Endometrium (tissue), 2 donors: ENCODE measurements around the gene INMT.

Experiments
- FAIRE-seq: peaks from 2 replicates; lab custom pipeline; 2012; peaks lifted over from hg19 to GRCh38; lab: Jason Lieb, UNC
- donor health status: control.
- donor health status: control.

Gene INMT

GRCh38 chr7:30728591-30729100 is 23.3 kb upstream of the INMT start:
- FAIRE-seq, result no peak

GRCh38 chr7:30729642-30730041 is 22.3 kb upstream of the INMT start:
- FAIRE-seq, result no peak

GRCh38 chr7:30730097-30730496 is 21.8 kb upstream of the INMT start:
- FAIRE-seq, result no peak

DNA sequence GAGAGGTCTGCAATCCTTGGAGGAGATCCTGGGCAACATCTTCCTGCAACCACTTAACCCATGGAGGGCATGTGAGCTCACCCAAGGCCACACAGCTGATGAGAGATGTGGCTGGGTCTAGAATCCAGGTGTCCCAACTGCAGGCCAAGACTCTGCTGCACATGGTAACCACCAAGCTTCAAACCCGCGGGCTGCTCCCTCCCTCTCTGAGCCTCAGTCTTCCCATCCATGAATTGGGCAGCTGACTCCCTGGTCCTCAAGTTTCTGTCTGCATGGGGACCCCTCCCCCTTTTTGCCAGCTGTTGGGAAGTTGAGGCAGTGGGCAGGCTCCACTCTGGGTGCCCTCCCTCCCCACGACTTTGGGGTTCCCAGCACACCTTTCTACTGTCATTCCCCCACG is 20.9 kb upstream of the INMT start:
- no peak for FAIRE-seq

DNA sequence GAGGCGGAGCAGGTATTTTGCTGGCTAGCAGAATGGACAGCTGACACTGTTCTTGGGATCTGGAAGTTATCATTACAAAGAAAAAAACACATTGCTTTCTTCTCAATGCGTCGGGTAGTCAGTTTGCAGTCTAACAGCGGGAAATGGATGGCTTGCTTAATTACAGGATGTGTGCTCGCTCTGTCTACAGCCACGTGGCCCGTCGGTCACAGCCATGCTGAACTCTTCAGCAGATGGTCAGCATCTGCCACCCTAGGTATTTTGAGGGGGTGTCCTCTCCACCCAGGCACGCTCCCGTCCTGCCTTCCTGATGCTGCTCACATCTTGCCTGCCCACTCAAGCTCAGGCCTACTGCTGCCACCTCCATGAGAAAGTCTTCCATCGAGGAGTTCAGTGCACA is 20.4 kb upstream of the INMT start:
- FAIRE-seq, result no peak

GRCh38 chr7:30732606-30733005 is 19.3 kb upstream of the INMT start:
- no peak for FAIRE-seq

- no peak for FAIRE-seq
These were observed 18.7 kb upstream of the INMT start for GRCh38 chr7:30733216-30733615.

- FAIRE-seq, result no peak
These were observed 18.2 kb upstream of the INMT start for GRCh38 chr7:30733691-30734090.

DNA sequence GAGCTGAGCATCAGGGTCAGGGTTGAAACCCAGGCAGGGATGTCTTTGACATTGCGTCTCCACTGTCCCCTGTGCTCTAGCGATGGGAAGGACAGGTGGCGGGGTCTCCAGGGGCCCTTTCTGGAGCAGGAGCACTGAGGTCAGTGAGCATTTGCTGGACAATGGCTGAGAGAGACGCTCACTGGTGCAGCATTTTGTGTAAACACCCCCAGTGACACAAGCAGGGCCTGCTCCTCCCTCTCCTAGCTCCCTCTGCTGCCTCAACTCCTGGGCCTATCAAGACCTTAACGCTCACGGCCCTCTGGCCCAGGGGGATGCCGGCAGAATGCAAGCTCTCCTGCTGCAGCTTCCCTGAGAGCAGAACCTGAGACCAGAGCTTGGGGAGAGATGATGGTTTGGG is 17.4 kb upstream of the INMT start:
- no peak for FAIRE-seq

DNA sequence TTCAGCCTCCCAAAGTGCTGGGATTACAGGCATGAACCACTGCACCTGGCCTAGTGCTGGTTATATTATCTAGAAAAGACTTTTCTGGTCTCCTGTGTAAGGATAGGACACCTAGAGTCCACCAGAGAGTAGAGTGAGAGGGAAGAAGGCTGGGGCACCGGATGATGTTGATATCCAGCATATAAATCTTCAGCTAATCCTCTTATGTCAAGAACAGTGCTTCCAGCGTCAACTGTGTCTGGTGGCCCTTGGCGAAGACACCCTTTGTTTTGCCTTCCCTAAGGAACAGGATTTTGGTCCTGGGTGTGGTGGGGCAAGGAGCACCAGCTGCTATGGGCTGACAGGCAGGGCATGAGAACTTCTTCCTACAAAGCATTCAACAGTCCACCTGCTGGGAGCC is 16.3 kb upstream of the INMT start:
- FAIRE-seq, result no peak

DNA sequence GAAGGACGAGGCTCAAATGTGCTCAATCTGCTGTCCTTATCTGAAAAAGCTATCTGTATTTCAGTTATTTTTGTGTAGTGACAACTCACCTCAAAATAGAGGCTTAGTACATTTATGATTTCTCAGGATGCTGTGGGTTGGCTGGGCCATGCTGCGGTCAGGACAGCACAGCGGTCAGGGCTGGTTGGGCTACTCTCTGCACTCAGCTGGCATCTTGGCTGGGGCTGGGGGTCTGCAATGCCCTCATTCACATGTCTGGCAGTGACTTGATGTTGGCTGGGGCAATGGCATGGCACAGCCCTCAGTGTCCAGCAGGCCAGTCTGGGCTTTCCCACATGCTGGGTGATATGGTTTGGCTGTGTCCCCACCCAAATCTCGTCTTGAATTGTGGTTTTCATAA is 15.6 kb upstream of the INMT start:
- FAIRE-seq, result no peak

- no peak for FAIRE-seq
These were observed 13.7 kb upstream of the INMT start for GRCh38 chr7:30738026-30738915.

GRCh38 chr7:30739691-30740090 is 12.2 kb upstream of the INMT start:
- no peak for FAIRE-seq

DNA sequence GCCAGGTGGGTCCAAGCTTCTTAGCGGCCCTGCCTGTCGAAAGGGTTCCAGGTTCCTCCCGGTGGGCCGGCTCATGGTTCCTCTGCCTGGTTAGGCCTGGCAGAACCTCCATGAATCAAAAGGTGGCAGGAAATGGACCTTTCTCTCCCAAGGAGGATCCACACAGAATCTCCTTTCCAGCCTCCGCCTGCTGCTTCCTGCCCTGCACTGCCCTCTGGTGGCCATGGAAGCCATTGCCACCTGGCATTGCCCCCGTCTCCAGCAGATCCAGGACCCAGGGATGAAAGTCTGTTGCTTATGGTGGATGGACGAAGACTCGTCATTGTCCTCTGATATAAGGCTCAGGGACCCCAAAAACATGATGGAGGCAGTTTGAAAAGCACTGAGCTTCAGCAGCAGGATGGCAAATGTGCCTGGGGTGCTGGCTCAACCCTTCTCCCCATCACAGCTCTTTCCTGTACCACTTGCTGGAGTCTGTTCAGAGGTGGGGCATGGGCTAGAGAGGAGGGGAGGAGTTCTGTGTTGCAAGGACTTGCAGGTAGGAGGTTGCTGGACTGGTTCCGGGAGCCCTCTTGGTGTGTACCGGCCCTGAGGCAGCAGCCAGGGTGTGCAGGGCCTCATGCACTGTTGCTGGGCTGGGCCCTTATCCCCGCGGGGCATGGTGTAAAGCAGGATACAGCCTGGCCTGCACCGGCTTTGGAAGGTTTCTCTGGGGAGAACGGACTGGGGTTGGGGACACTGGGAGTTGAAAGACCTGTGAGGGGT is 11.3 kb upstream of the INMT start:
- no peak for FAIRE-seq

DNA sequence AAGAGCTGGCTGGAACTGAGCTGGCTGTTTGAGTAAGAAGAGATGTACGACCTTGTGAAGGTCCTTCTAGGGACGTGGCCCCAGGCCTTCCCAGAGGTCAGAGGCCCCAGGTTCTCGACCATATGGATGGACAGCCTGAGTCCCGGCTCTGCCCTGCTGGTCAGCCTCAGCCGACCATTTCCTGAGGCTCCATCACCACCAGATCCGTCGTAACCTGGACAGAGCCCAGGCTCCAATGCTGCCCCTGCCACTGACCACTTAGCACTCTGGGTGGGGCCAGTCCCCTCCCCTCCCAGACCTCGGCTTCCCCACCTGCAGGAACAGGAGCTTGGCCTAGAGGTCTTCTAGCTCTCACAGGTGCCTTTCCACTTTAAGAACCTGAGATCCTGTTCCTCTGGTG is 10.6 kb upstream of the INMT start:
- FAIRE-seq, result no peak

- no peak for FAIRE-seq
These were observed 8.4 kb upstream of the INMT start for GRCh38 chr7:30743371-30744074.

GRCh38 chr7:30744075-30744417 is 7.9 kb upstream of the INMT start:
- no peak for FAIRE-seq

DNA sequence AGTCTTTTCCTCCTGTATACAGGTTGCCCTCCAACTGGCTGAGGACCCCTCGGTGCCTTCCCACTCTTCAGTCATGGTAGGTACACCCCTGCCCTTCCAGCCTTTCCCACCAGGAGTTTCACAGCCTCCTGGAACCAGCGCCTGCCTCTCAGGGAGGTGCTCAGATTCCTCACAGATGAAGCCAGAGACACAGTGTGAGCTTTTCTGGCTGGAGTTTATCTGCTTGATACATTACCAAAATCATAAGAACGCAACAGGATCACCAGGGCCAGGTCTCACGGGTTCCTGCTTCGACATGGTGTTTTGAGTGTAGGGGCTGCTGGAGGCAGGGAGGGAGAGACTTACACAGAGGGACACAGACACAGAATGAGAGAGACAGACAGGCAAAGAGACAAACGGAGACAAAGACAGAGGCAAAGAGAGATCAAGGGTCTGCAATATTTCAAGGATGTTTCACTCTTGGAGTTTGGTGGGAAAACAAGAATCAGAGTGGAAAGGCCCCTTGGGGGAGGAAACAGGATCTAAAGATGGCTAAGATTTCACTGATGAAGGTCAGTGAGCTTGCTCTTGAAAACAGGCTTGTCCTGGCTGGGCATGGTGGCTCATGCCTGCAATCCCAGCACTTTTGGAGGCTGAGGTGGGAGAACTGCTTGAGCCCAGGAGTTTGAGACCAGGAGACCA is 6.5 kb upstream of the INMT start:
- no peak for FAIRE-seq

DNA sequence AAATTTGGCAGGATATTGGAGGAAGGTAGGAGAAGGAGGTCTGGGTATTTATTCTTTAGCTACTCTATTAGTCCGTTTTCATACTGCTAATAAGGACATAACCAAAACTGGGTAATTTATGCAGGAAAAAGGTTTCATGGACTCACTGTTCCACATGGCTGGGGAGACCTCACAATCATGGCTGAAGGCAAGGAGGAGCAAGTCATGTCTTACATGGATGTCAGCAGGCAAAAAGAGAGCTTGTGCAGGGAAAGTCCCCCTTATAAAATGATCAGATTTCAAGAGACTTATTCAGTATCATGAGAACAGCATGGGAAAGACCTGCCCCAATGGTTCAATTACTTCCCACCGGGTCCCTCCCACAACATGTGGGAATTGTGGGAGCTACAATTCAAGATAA is 1.9 kb upstream of the INMT start:
- no peak for FAIRE-seq

DNA sequence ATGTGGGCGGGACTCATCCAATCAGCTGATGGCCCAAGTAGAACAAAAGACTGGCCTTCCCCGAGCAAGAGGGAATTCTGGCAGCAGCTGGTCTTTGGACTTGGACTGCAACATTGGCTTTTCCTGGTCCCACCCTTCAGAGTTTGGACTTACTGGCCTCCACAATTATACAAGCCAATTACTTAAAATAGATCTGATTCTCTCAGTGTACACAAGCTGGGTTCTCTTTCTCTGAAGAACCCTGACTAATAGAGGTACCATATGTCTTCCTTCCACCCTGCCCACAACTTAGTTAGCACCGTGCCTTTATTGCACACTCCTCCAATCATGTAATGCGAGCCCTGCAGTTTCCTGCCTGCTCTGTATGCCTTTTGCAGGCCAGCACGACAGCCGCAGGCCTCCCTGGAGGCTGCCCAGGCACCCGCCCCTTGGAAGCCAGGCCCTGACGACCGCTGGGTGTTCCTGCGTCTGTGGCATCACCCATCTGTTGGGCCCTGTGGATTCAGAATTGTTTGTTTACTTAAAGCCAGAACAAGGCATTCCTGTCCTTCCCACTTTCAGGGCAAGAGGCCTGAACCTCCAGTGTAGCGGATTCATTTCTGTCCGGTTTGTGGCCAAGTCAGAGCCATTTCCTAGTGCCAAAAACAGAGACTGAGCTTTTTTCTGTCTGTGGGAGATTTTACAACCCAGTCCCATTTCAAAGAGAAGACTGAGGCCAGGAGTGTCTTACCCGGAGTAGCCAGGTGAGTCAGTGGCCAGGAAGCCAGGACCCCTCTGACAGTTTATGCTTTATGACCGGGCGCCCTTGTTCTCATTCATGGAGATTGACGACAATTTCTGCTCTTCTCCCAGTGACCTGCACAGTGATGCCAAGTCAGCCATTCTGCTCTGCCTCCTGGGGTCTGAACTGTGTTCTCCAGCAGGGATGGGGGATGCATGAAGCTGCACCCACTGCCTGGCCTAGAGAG is 968 bp upstream of the INMT start:
- FAIRE-seq, result no peak

DNA sequence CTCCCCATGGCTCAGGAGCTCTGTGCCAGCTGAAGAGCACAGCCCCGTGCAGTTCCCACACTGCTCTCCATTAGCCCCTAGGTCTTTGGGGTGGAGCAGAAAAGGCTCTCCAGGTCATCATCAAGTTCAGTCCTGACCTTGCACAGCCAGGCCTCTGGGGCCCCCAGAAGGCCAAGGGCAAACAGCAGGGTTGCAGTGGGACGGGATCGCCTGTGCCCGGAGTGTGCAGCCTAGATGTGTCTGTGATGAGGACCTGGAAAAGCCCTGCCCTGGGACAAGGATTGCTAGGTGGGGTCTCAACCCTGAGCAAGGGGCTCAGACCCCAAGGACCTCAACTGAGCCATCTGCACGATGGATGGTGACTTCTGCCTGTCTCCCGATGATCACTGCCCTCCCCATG is 549 bp downstream of the INMT start:
- no peak for FAIRE-seq
